Erythroblast (primary cell): ENCODE data around the gene TAS2R16.

Experiments
- DNase-seq, 2 experiments: peaks; one replicate each; lab custom pipeline; 2025; lab: John Stamatoyannopoulos, UW
- GATA1 ChIP-seq: IDR thresholded peaks from 2 replicates; pipeline ENCODE4 v1.6.1; 2011; ENCODE audit warnings: low read depth, mild to moderate bottlenecking, control low read depth, low read length, moderate library complexity
- POLR2A ChIP-seq: IDR thresholded peaks from 2 replicates; pipeline ENCODE4 v1.6.1; 2011; ENCODE audit warnings: mild to moderate bottlenecking, low read length

TAS2R16 gene

DNA sequence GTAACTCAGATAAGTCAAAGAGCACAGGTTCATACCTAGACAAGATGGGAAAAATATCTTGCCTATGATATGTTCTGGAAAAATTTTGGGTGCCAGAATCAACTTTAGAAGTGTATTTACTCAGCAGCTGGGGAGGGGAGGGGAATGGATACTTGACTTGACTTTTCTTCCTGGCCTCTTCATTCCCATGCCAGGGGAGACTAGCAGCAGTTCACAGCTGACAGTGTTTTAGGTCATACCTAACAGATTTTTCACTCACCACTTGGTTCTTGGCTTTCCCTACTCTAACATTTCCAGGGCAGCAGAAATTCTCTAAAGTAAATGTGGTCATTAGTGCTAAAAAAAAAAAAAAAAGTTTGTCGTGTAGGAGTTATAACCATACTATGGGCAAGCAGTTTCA is 46.3 kb downstream of the TAS2R16 start:
- DNase-seq: no peak
- TF ChIP-seq POLR2A (no peak), GATA1 (no peak)
